GM13976 (cell line): ENCODE data around the gene RANBP10.

Source experiments
- DNase-seq: peaks from one replicate; pipeline ENCODE4 v3.0.0; 2012; ENCODE audit warnings: low spot score
- in situ Hi-C: fragments of 300-500 bp; cut with MboI; formaldehyde crosslinking; loops from one replicate; pipeline ENCODE4 v1.12.0; 2022; ENCODE audit warnings: low sequenced_read_pairs, mixed read lengths, inconsistent platforms; ENCODE audit not compliant: unreplicated experiment
- TF ChIP-seq, protein P1 (sequence below): IDR thresholded peaks from 2 replicates; pipeline ENCODE4 v1.5.1; 2012; ENCODE audit warnings: borderline replicate concordance, mild to moderate bottlenecking; ENCODE audit not compliant: insufficient read depth; ENCODE audit errors: extremely low read depth, missing control alignments, control extremely low read depth

RANBP10 gene

DNA sequence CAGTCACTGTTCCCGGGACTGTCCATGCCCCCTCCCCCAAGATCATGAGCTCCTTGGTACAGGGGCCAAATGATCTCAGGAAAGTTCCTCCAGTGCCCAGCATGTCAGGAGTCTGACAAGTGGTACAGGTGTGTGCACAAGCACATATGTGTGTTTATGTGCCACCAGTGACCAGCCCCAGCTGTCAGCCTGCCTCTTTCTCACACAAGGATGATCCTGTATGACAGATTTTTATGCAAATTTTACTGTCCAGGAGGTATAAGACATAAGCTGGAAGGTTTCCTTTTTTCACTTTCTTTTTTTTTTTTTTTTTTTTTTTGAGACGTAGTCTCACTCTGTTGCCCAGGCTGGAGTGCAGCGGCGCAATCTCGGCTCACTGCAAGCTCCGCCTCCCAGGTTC lies 55.9 kb downstream of the RANBP10 start:
- in situ Hi-C loops = no loop called here
- TF ChIP-seq, protein P1, sequence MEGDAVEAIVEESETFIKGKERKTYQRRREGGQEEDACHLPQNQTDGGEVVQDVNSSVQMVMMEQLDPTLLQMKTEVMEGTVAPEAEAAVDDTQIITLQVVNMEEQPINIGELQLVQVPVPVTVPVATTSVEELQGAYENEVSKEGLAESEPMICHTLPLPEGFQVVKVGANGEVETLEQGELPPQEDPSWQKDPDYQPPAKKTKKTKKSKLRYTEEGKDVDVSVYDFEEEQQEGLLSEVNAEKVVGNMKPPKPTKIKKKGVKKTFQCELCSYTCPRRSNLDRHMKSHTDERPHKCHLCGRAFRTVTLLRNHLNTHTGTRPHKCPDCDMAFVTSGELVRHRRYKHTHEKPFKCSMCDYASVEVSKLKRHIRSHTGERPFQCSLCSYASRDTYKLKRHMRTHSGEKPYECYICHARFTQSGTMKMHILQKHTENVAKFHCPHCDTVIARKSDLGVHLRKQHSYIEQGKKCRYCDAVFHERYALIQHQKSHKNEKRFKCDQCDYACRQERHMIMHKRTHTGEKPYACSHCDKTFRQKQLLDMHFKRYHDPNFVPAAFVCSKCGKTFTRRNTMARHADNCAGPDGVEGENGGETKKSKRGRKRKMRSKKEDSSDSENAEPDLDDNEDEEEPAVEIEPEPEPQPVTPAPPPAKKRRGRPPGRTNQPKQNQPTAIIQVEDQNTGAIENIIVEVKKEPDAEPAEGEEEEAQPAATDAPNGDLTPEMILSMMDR = no peak
- DNase-seq = no peak

DNA sequence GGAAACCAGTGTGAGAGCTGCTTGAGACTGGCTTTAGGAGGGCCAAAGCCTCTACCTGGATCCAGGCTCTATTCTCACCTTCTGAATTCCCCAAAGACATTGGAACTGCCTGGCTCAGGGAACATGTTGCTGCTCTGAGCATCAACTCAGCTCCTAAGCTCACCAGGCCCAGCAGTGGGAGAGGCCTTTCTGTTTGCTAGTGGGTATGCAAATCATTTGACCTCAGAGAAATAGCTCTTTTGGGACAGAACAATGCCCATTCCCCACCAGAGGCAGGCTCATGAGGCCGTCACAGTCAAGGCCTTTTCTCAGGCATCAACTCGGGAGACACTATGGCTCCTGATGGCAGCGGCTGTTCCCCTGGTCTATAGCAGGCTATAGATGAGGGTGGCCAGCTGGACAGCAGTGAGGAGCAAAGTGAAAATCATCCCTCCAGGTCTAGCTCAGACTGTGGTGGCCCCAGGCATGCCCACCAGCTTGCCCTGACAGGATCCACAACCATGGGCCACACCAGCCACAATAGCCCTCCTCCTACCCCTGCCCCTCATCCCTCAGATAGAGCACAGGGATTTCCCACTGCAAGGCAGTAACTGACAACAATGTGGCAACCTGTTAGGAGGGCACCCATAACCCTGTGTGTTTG lies 56.8 kb downstream of the RANBP10 start:
- TF ChIP-seq, protein P1 = no peak
- no peak for DNase-seq
- in situ Hi-C loops = no loop called here

DNA sequence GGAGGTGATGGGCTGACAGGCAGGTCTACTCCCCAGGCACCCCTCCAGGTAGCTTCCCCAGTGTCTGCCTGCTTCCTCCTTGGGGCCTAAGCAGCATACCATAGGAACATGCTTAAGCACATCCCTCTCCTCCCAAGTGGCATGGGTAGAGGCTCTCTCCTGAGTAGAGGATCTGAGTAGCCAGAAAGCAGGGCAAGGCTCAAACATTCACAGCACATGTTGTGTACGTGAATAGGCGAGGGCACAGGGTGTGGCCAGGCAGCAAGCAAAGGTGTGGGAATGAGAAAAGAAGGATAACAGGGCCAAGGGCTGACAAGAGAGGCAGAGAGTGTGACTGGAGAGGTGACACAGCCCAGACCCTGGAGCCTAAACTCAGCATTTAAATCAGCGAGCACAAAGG lies 57.5 kb downstream of the RANBP10 start:
- DNase-seq = no peak
- in situ Hi-C loops = no loop called here
- TF ChIP-seq, protein P1 = no peak

DNA sequence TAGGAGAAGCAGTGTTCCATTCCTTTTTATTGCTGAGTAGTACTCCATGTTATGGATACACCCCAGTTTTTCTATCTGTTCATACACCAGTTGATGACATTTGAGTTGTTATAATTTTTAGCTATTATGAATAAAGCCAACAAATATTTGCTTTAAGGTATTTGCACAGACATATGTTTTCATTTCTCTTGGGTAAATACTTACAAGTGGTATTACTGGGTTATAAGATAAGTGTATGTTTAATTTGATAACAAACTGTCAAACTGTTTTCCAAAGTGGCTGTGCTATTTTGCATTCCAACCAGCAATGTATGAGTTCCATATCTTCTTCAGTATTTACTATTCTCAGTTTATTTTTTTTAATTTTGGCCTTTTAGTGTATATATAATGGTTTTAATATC lies 59.5 kb downstream of the RANBP10 start:
- TF ChIP-seq, protein P1 = no peak
- in situ Hi-C loops = no loop called here

DNA sequence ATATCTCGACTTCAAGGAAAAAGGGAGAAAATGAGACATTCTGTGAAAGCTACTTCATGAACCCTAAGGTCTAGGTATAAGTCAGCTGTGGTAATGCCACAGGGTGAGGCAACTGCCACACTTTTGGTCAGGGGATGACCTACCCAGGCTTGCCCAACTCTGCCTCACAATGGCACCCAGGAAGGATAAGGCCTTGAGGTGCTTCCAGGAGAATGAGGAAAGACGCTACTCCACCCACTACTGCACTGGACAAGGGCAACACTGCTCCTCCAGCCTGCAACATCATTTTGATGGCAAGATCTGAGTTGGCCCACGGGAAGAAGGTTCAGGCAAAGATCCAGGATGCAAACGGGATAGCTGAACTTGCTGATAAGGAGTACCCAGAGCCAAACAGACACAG lies 65.2 kb downstream of the RANBP10 start:
- in situ Hi-C loops = no loop called here
- DNase-seq = no peak
- TF ChIP-seq, protein P1 = no peak

More for the DNA sequence above, 59.5 kb downstream of the RANBP10 start:
- DNase-seq = no peak

DNA sequence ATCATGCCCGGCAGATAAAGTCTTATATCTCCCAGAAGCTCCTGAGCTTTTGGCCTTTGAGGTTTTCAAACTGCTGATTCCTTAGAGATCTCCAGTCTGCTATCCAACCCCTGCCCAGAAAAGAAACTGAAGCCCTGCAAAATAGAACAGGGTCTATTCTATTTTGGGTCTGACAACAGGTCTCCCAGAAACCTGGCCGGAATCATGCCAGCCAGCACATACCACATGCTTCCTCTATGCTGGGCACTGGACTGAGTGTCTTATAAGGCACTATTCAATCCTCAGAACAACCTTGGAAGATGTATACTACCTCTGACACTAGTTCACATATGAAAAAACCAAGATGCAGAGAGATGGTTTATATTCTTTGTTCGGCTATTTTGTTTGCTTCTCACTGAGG lies 66.0 kb downstream of the RANBP10 start:
- in situ Hi-C loops = no loop called here
- TF ChIP-seq, protein P1 = no peak

More for the DNA sequence above, 66.0 kb downstream of the RANBP10 start:
- DNase-seq = no peak
